HS-27A (cell line): Measurements from ENCODE around the gene TMEM123.

Experiments
- DNase-seq: peaks from one replicate; pipeline ENCODE4 v3.0.0-alpha.2; 2012; ENCODE audit warnings: low read depth, missing footprints

Gene TMEM123

GRCh38 chr11:102422817-102423712, 29.5 kb downstream of the TMEM123 start:
- no peak for DNase-seq

GRCh38 chr11:102421261-102421660, 31.3 kb downstream of the TMEM123 start:
- no peak for DNase-seq

- DNase-seq: no peak
Observed at GRCh38 chr11:102420547-102420946, 32.0 kb downstream of the TMEM123 start.

- DNase-seq: no peak
Observed at GRCh38 chr11:102419181-102419580, 33.4 kb downstream of the TMEM123 start.

GRCh38 chr11:102416976-102417375, 35.6 kb downstream of the TMEM123 start:
- no peak for DNase-seq

- no peak for DNase-seq
Observed at GRCh38 chr11:102415304-102415916, 37.2 kb downstream of the TMEM123 start.

GRCh38 chr11:102414559-102414958, 38.0 kb downstream of the TMEM123 start:
- no peak for DNase-seq

GRCh38 chr11:102413497-102413896, 39.1 kb downstream of the TMEM123 start:
- no peak for DNase-seq

GRCh38 chr11:102411142-102411541, 41.4 kb downstream of the TMEM123 start:
- DNase-seq: no peak

- DNase-seq: no peak
Observed at GRCh38 chr11:102410382-102410784, 42.2 kb downstream of the TMEM123 start.

- DNase-seq: no peak
Observed at GRCh38 chr11:102408339-102408738, 44.2 kb downstream of the TMEM123 start.

- DNase-seq: no peak
Observed at GRCh38 chr11:102407901-102408300, 44.7 kb downstream of the TMEM123 start.

- DNase-seq: no peak
Observed at GRCh38 chr11:102406099-102406498, 46.5 kb downstream of the TMEM123 start.

- no peak for DNase-seq
Observed at GRCh38 chr11:102405501-102405900, 47.1 kb downstream of the TMEM123 start.

- no peak for DNase-seq
Observed at GRCh38 chr11:102402548-102402947, 50.0 kb downstream of the TMEM123 start.

- DNase-seq: no peak
Observed at GRCh38 chr11:102401905-102402304, 50.7 kb downstream of the TMEM123 start.

GRCh38 chr11:102400603-102401002, 52.0 kb downstream of the TMEM123 start:
- DNase-seq: no peak

- DNase-seq: no peak
Observed at GRCh38 chr11:102399189-102399588, 53.4 kb downstream of the TMEM123 start.

- DNase-seq: no peak
Observed at GRCh38 chr11:102398297-102398696, 54.3 kb downstream of the TMEM123 start.

GRCh38 chr11:102396708-102397563, 55.6 kb downstream of the TMEM123 start:
- DNase-seq: no peak

- DNase-seq: no peak
Observed at GRCh38 chr11:102395720-102396393, 56.7 kb downstream of the TMEM123 start.

GRCh38 chr11:102393272-102393730, 59.3 kb downstream of the TMEM123 start:
- DNase-seq: no peak
